ENCODE measurements around the gene NELL2.

The NELL2 gene

DNA sequence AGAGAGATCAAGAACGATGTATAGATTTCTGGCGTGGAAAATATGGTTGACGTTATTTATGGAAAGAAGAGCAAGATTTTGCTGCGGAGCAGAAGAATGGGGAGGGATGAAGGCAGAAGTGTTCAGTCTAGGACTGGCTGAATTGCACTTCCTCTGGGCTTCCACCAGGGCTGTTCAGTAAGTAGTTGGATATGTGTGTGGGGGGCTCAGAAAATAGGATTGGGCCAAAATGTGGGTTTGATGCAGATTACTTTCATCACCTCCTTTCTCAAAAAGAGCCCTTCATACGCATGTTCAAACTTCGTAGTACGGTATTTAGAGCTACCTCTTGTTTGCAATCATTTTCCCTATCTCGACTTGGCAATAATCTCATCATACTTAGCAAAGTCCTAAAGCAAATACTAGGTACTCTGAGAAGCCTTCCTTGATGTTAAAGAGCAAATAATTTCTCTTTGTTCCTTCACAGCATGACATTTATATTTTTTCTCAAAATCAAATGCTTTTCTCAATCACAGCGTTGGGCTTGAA is 349.4 kb downstream of the NELL2 start:
- DNase-seq: no peak

DNA sequence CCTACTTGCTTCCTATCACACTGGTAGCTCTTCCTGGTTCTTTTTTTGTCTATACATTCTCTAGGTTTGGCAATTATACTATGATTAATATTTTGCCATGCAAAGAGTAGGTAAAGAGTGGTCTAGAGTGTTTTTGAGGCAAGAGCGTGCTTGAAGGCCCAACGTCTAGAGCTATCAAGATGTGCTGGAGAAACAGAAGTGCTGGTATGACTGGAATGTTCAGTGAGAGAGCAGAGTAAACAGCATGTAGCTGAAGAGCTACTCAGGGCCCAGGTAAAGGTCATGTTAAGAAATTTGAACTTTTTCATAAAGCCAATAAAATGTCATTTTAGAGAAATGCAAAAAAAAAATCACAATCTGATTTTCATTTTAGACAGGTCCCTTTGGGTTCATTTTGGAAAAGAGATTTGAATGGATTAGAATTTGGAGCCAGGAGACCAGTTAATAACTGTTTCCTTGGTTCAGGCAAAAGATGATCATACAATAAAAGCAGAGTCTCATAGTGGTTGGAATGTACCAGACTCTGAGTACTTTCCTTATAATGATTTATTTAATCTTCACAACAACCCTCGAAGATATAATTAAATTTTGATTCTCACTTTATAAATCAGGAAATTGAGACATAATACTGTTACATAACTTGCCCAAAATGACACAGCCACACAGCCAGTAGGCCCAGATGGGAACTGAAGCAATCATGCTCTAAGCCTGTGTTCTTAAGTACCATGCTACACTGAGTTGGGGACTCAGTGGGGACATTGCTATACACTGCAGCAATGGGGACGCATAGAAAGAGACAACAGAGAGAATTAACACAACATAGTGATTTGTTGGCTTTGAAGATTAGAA is 350.1 kb downstream of the NELL2 start:
- no peak for DNase-seq

DNA sequence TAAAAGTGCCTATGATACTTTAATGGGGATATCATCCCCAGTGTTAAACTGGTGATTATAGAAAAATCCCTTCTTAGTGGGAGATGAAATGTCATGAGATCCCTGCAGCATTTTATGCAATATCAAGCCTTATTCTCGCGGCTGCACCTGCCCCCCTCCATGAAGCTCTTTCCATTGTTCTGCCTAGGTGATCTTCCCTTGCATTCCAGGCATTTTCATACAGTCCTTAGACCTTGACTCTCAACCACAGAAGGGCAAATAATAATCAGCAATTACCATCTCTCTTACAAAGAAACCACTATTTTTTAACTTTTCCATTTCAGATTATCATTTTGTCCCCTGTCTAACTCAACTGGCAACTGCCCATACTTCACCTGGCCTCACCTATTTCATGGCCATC is 352.3 kb downstream of the NELL2 start:
- DNase-seq: no peak

DNA sequence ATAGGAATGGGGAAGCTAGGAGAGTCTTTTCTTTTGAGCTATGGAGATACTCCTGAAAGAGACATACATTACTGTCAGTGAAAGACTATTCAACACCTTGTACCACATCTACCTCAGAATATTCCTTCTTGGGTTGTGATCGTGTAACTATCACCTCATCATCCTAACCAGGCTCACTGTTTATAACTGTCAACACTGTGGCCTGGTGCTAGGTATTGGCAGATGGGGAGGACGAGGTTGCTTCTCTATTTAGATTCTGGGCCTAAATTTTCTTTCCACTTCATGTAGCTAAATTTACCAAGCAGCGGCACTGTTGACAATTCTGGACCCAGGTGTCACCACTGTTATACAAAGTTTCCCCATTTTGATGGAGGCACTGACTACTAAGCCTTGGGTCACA is 354.4 kb downstream of the NELL2 start:
- DNase-seq: no peak

DNA sequence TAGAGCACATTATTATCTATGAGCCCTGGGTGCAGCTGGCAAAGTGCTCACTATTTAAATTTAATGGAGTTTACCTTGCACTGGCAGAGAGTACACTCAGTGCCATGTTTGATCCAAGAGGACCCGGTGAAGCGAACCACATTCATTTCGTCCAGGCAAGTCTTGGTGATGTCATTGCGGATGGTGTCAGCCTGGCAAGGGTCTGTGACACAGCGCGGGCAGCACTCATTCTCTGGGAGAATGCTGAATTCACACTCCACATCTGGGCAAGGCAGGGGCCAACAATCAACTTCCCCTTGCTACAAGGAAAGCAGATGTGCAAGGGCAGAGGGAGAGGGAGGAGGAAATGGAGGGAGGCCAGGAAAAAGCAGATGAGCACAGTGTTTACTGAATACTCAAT is 356.2 kb downstream of the NELL2 start:
- DNase-seq: no peak

DNA sequence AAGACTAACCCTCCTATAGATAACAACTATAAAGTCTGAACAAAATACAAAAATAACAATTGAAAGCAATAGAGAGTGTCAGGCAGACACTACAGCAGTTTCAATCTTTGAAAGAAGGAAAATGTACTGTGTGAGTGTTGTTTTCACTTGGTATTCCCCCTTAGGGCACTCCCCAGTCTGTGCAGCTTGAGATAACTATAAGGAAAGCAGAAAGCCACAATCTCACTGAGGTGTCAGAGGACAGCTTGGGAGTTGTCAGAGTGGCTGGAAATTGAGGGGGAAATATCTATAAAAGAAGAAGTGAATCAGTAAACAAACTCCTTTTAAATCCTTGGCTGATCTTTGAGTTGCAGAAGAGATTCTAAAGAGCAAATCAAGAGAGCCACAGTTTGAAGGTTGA is 364.8 kb downstream of the NELL2 start:
- DNase-seq: no peak

DNA sequence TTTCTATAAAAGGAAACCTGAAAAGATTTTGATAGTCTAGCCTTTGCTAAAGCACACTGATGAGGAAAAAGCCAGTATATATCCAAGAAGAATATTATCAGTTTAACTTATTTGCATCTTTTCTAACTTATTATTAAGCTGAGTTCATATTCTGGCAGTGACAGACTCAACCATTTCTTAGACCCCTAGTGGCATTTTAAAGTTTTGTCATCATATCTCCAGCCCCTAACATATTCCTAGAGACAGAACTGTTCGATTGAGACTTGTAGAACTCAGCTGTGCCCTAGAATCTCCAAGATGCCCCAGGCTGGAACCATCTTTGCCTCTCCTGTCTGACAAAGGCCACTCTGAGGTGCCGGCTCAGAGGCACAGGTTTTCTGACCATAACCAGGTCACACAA is 365.6 kb downstream of the NELL2 start:
- no peak for DNase-seq

DNA sequence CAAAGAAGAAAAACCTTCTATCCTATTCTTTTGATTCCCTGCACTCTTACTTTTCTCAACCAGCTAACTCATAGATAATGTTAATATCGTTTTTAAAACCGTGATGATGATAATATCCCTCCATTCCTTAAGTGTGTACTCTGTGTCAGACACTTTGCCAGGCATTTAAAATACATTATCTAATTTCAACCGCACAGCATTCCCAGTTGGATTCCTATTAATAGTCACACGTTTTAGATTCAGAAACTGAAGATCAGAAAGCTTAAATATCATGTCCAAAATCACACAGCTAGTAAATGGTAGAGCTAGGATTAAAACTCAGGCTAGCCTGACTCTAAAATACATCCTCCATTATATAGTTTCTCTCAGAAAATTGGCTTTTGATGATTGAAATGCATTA is 366.0 kb downstream of the NELL2 start:
- DNase-seq: no peak

DNA sequence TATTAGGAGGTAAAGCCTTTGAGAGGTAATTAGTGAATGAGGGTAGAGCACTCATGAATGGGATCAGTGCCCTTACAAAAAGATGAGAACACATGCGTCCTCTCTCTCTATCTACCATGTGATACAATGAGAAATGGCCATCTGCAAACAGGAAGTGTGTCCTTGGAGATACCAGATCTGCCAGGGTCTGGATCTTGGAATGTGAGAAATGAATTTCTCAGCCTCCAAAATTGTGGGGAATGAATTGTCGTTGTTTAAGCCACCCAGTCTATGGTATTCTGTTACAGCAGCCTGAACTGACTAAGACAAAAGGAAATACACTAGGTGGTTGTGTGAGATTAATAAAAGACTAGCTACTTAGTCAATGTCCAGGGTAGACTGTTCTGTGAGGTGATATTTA is 366.6 kb downstream of the NELL2 start:
- DNase-seq: no peak

DNA sequence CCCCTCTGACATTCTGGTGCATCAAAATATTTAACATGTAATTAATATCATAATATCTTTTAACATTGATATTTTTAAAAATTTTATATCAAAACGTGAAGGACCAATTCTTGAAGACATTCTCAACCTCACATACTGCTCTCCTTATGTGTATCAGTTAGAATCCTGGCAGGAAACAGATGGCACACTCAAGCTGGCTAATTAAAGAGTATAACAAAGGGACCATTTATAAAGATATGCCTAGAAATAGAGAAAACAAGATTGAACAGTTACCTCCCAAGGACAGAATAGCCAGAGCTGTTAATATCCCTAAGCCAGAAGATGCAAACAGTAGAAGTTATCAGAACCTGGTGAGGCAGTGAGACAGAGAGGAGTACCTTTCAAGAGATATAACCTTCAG is 368.7 kb downstream of the NELL2 start:
- no peak for DNase-seq

DNA sequence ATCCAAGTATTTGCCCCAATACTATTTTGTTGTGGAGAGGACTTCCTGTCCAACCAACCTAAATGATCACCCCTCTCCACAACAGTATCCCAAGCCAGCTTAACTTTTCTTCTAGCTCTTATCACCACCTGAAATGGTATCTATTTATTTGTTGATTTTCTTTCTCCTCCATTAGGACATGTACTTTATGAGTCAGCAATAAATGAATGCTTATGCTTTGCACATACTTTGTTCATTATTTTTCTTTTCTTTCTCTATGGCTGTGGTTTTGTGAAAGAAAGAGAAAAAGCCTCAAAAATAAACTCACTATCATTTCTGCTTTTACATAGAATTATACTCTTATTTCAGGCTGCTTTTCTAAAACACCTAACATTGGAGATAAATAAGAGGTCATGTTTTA is 371.3 kb downstream of the NELL2 start:
- DNase-seq: no peak

DNA sequence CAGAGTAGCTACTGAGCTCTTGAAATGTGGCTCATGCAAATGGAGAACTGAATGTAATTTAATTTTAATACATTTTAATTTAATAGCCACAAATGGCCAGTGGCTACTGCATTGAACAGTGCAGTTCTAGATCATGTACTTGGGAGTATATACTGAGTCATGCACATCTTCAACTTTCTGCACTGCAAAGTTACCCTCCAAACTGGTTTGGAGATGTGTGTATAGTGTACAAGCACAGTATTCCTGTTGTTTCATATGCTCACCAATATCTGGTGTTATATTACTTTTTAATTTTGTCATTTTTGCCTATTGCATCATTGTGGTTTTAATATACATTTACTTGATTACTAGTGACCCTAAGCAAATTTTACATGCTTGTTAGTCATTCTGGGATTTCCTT is 372.8 kb downstream of the NELL2 start:
- no peak for DNase-seq

DNA sequence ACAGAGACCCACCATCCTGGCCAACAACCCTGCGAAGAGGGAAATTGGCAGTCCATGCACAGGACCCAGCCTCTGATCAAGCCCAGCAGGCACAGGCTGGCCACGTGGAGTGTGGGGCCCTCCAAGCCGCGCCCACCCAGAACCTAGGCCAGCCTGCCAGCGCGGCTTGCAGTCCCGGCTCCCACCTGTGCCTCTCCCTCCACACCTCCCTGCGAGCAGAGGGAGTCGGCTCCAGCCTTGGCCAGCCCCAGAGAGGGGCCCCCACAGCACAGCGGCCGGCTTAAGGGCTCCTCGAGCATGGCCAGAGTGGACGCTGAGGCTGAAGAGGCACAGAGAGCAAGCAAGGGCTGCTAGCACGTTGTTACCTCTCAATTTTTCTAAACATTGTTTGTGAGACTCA is 373.4 kb downstream of the NELL2 start:
- DNase-seq: no peak

DNA sequence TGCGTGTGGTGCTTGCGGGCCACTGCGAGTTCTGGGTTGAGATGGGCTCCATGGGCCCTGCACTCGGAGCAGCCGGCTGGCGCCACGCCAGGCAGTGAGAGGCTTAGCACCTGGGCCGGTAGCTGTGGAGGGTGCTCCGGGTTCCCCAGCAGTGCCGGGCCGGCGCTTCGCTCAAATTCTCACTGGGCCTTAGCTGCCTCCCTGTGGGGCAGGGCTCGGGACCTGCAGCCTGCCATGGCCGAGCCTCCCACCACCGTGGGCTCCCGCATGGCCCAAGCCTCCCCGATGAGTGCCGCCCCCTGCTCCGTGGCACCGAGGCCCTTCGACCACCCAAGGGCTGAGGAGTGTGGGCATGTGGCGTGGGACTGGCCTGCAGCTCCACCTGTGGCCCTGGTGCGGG is 375.7 kb downstream of the NELL2 start:
- DNase-seq: no peak

DNA sequence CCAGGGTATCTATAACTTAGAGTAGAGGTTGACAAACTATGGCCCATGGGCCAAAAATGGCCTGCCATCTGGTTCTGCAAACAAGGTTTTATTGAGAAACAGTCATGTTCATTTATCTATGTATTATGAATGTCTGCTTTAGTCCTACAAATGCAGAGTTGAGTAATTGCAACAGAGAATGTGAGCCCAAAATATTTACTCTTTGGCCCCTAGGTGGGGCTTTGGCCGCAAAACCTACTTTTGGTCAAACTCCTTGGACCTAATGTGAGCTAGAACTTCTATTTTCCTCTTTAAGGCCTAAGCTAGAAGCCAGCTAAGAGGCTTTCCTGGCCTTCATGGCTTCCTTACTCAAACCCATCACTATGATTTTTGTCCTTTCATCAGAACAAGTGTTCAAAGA is 379.1 kb downstream of the NELL2 start:
- no peak for DNase-seq

DNA sequence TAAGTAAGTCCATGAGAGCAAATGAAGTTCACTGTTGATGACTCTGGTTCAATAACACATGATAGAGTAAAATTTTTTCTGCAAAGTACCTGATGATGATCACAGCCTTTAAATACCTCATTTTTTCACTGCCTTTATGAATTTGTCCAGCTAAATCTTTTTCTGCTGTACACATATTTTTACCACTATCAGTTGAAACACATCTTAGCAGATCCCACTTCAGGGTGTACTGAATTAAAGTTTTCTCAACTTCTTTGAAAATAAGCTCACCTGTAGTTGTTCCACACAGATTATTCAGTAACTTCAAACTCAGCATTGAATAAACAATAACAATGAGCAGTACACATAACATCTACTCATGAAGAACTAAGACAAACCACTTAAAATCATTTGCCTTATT is 385.9 kb downstream of the NELL2 start:
- DNase-seq: no peak

DNA sequence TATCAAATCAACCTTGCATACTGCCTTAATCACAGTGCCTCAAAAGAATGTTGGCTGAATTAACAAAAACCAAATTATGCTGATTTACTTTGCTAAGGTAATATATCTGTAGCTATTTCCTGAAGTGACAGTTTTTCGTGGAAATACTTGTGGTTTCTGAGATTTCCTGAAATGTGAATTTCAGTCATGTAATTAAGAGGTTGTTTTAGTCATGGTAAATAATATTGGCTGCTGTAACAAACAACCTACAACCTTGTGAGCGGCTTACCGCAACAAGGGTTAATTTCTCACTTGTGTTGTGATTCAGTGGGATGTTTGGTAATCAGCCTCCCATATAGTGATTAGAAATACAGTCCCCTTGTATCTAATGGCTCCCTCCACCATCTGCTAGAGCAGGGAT is 387.9 kb downstream of the NELL2 start:
- no peak for DNase-seq

DNA sequence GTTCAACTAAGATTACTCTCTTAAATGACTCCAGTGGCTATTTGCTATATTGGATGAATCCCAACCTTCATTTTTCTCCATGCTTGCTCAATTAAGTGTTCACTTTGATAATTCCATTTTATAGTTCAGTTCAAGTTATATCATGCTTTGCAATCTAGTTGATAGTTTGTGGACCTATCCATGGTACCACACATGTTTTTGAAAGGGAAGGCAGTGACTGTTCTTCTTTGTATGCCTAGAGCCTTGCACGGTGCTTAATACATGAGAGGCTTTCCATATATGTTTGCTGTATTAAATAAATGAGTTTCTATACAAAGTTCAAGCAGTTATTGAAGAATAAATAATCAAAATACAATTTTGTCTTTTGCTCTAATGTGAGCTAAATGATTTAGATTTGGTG is 391.3 kb downstream of the NELL2 start:
- no peak for DNase-seq

DNA sequence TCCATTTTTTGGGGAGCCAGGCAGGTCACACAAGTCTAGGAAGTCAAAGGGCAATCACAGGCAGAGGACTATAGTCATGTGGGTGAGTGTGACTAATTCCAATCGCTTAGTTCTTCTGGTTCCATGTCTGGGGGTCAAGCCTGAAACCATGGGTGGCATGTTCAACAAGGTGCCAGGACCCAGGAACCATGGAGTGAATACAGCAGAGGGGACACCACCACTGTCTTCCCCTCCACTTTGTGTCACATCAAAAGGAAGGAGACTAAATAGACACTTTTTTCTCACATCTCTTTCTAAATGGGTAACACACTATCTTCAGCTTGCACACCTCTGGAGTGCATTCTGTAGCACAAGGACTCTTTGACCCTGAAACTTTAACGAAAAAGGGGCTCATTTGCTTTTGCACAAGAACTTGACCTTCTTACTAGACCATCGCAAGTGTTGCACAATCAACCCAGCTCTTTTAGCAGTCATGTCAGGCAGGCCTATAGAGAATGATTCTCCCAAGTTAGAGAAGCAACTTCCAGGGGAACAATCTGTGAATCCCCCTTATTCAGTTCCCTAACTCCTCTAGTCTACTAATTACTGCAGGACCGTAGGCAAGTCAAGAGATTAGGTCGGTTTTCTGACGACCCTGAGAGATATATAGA is 398.7 kb downstream of the NELL2 start:
- DNase-seq: no peak

DNA sequence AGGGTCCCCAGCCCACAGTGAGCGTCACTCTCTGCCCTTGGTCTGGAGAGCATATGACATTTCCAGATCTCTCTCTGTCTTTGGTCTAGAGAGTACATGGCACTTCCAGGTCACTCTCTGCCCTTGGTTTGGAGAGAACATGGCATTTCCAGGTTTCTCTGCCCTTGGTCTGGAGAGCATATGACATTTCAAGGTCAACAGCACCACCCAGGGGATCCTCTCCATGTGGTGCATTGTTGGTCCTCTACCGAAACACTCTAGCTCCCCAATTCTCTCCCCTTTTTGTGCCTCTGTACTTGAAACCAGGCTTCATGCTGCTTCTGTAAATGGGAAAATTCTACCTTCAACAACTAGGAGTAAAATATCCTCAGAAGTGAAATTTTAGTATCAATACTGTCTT is 399.4 kb downstream of the NELL2 start:
- DNase-seq: no peak

DNA sequence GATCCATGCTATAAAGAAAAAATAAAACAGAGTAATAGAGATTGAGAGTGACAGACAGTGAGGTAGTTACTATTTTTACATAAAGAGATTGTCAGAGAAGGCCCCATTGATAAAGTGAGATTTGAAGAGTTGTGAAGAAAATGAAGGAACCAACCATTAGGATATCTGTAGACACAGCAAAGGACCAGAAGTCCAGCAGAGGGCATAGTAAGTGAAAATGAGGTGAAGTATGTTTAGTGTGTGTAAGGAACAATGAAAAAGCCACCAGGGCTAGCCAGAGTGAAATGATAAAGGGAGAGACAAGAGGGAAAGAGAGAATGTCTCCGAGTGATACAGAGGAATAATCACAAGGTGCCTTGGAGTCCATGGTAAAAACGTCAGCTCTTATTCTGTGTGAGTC is 411.0 kb downstream of the NELL2 start:
- no peak for DNase-seq

DNA sequence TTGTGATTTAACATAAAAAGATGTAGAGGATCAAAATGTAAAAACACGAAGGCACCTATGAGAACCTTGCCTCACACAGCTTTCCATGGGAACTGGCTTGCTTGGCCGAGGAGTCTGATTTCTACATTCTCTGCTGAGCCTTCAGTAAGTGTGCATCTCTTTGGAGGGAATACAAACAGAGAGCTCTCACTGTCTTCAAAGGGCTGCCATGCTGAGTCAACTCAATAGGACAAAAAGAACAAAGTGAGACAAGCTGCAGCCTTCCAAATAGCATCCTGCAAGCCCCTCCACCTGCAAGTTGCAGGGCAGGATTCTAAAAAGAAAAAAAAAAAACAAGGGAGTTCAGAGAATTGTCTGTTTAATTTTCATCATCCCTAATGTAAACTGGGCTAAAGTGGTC is 411.9 kb downstream of the NELL2 start:
- no peak for DNase-seq

DNA sequence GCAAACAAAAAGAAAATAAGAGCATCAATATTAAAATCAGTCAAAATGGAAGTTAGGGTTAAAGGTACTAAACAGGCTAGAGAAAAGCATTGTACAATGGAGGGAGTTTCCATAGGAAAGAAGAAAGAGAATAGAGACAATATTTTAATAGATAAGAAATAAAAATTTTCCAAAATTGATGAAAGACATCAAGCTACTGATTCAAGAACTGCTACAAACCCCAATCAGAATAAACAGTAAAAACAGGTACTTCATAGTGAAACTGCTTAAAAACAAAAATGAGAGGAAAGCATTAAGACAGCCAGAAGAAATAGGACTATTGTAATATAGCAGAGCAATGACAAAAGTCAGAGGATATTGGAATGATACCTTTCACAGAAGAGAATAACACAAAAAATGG is 413.4 kb downstream of the NELL2 start:
- DNase-seq: no peak

DNA sequence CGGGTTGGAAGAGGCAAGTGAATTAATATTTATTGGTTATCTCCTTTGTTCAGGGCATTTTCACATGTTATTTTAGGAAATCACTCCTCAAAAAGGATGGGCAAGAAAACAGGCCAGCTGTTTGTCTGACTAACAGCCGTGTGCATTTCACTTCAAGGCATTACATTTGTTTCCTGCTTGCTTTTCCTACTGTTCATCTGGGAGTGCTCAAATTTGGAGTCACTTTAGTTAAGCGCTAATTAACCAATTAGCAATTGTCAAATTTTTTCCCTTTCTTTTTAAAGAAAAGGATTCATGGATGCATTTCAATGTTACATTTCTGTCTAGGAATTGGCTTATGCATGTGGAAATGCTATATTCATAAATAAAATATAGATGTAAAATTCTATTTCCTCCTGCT is 415.9 kb downstream of the NELL2 start:
- no peak for DNase-seq

DNA sequence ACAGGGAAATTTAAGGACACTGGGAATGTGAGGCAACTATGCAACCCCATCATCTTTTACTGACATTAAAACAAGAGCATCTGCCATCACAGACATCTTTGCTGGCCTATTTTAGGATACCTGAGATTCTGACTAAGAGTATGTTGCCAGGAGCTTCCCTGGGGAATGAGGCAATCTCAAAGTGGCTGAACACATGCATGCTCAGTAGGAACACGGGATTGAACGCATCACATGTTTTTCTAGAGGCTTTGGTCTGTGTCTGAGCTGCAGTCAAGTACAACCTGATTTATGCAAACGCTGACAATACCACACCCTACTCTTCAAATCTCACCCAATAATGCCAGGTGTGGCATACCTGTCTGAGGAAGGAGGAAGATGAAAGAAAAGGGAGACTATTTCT is 416.5 kb downstream of the NELL2 start:
- DNase-seq: no peak

All from stimulated activated CD8-positive, alpha-beta memory T cell treated with anti-CD3 and anti-CD28 coated beads, Interleukin-4, amount 100 ng/mL, for 48 hours (primary cell).